Stimulated activated CD4-positive, alpha-beta T cell treated with anti-CD3 and anti-CD28 coated beads, TNF-alpha, amount 100 ng/mL, for 48 hours (primary cell): ENCODE results near the gene GALNT16.

Source experiments
- DNase-seq, 3 donors: peaks; one replicate each; pipeline ENCODE4 v3.0.0-alpha.2; 2020; ENCODE audit warnings: low read depth in 3 of 3

GALNT16 gene

GRCh38 chr14:69405762-69406161 is 145.8 kb downstream of the GALNT16 start:
- DNase-seq = no peak
